HepG2 (cell line): ENCODE data around the gene AFF1. TPM values are rescaled to one million over a fixed set of nuclear protein-coding genes. Genes with fewer than 3 reads are reported as not detected.

Experiments used
- ATAC-seq: fragments of 200-7000 bp; cut with Tn5 transposase; 3 replicates; pipeline ENCODE4 v1.9.1; 2020; ENCODE audit warnings: mild to moderate bottlenecking, moderate library complexity
- BruUV-seq: library from RNA; stranded (reverse); fragments of 400-500 nt; replicated peaks from 2 replicates; lab custom pipeline; 2021; lab: Mats Ljungman, UMichigan
- CTCF ChIA-PET: fragments of 300-600 bp; formaldehyde crosslinking; extraction: SDS; loops from one replicate; lab custom pipeline; 2021; ENCODE audit warnings: low total read pairs, inconsistent platforms, low intra/inter-chr PET ratio; lab: Yijun Ruan, JAX
- POLR2A ChIA-PET: fragments of 350-600 bp; sonication (Branson Sonifier 250); formaldehyde crosslinking; loops from one replicate; lab custom pipeline; 2020; ENCODE audit warnings: antibody characterized with exemption, inconsistent platforms; lab: Yijun Ruan, JAX
- DNase-seq: peaks from one replicate; pipeline ENCODE4 v3.0.0-alpha.2; 2015; ENCODE audit warnings: low spot score
- FAIRE-seq: peaks from 3 replicates; lab custom pipeline; 2011; peaks lifted over from hg19 to GRCh38; lab: Jason Lieb, UNC
- H2AFZ ChIP-seq: one replicate; pipeline ENCODE4 v1.6.1; 2011; ENCODE audit warnings: low read length, inconsistent platforms
- H3K27ac ChIP-seq: fragments of 300-600 bp; 3 replicates; pipeline ENCODE4 v1.8.0; 2011; ENCODE audit warnings: mixed run types, mild to moderate bottlenecking, mixed read lengths, low read length, inconsistent platforms; ENCODE audit not compliant: insufficient read depth; ENCODE audit errors: extremely low read length
- H3K27me3 ChIP-seq, 2 experiments: fragments of 200-600 bp in 1 of 2; 2 replicates in 1 of 2; 3 replicates in 1 of 2; pipeline versions ENCODE4 v1.6.0 to v1.8.0; 2011; ENCODE audit warnings: low read length in 2 of 2, mild to moderate bottlenecking in 2 of 2, moderate library complexity in 2 of 2, inconsistent platforms in 1 of 2; ENCODE audit not compliant: insufficient read depth in 2 of 2, control insufficient read depth in 1 of 2
- H3K36me3 ChIP-seq, 2 experiments: fragments of 200-600 bp in 1 of 2; replicated peaks in 1 of 2; 2 replicates in 1 of 2; 3 replicates in 1 of 2; pipeline versions ENCODE4 v1.5.1 to v1.8.0; 2011; ENCODE audit warnings: low read length in 2 of 2, inconsistent platforms in 1 of 2; ENCODE audit not compliant: insufficient read depth in 2 of 2, control insufficient read depth in 1 of 2
- H3K4me1 ChIP-seq: 2 replicates; pipeline ENCODE4 v1.5.1; 2012; ENCODE audit warnings: low read length, inconsistent platforms; ENCODE audit not compliant: insufficient read depth
- H3K4me2 ChIP-seq: 2 replicates; pipeline ENCODE4 v1.6.0; 2011; ENCODE audit warnings: low read depth, low read length, inconsistent platforms
- H3K4me3 ChIP-seq, 3 experiments: fragments of 200-600 bp in 1 of 3; sonication (generic), shearing (Covaris generic) in 1 of 3; replicated peaks in 1 of 3; 2 replicates each; pipeline ENCODE4 v1.5.1; 2011 to 2016; ENCODE audit warnings: low read length in 3 of 3, inconsistent platforms in 2 of 3, low read depth in 2 of 3, mild to moderate bottlenecking in 2 of 3, control low read depth in 1 of 3, mixed read lengths in 1 of 3; ENCODE audit not compliant: insufficient read depth in 1 of 3
- H3K79me2 ChIP-seq: one replicate; pipeline ENCODE4 v1.6.1; 2011; ENCODE audit warnings: low read length, inconsistent platforms; ENCODE audit not compliant: insufficient read depth
- H3K9ac ChIP-seq: 2 replicates; pipeline ENCODE4 v1.6.0; 2011; ENCODE audit warnings: mild to moderate bottlenecking, low read depth, low read length, inconsistent platforms; ENCODE audit not compliant: insufficient read depth
- H3K9me3 ChIP-seq: 2 replicates; pipeline ENCODE4 v1.5.1; 2012; ENCODE audit warnings: mild to moderate bottlenecking, low read length
- H4K20me1 ChIP-seq: 2 replicates; pipeline ENCODE4 v1.6.0; 2011; ENCODE audit warnings: inconsistent platforms, mild to moderate bottlenecking, low read length, moderate library complexity; ENCODE audit not compliant: insufficient read depth
- CEBPG ChIP-seq: IDR thresholded peaks from 2 replicates; pipeline ENCODE4 v1.6.1; 2016
- DBP ChIP-seq: sonication (generic); formaldehyde crosslinking; IDR thresholded peaks from 2 replicates; pipeline ENCODE4 v1.4.0; 2020; ENCODE audit warnings: missing genetic modification reagents; ENCODE audit errors: not compliant biosample characterization
- E2F1 ChIP-seq: sonication (generic); formaldehyde crosslinking; IDR thresholded peaks from 2 replicates; pipeline ENCODE4 v1.5.0; 2020; ENCODE audit warnings: missing genetic modification reagents
- EP300 ChIP-seq, 3 experiments: sonication (generic) in 1 of 3; formaldehyde crosslinking in 1 of 3; IDR thresholded peaks; 2 replicates each; pipeline versions ENCODE4 v1.5.1 to v1.6.1; 2011 to 2020; ENCODE audit warnings: low read depth in 2 of 3, low read length in 2 of 3, borderline replicate concordance in 1 of 3, improper control_type of control experiment in 1 of 3, mild to moderate bottlenecking in 1 of 3, missing genetic modification reagents in 1 of 3, moderate library complexity in 1 of 3
- GTF2F1 ChIP-seq: fragments of 150-350 bp; IDR thresholded peaks from 2 replicates; pipeline ENCODE4 v1.6.1; 2014; ENCODE audit warnings: low read length
- NCOR1 ChIP-seq: fragments of 200-600 bp; sonication (generic); IDR thresholded peaks from 2 replicates; pipeline ENCODE4 v1.7.0; 2017; ENCODE audit warnings: antibody characterized with exemption, low read length, borderline replicate concordance
- PHF5A ChIP-seq: IDR thresholded peaks from one replicate; pipeline ENCODE4 v1.6.1; 2018; ENCODE audit warnings: low read depth, missing genetic modification reagents; ENCODE audit not compliant: unreplicated experiment
- ZNF143 ChIP-seq: sonication (generic); formaldehyde crosslinking; IDR thresholded peaks from 2 replicates; pipeline ENCODE4 v1.4.0; 2020; ENCODE audit warnings: missing genetic modification reagents
- ZNF501 ChIP-seq: sonication (generic); formaldehyde crosslinking; IDR thresholded peaks from 2 replicates; pipeline ENCODE4 v1.5.1; 2020; ENCODE audit warnings: mild to moderate bottlenecking, moderate library complexity, missing genetic modification reagents
- WGBS: methylation state at CpG from one replicate; pipeline ENCODE4 v1.1.6; 2017; ENCODE audit warnings: low lambda C conversion rate; 5-methylcytosine and 5-hydroxymethylcytosine counted together
- in situ Hi-C: cut with HindIII; loops from 2 replicates; pipeline ENCODE4 v1.10.0; 2017; ENCODE audit warnings: low pct_unique_long_range_greater_than_20kb; ENCODE audit not compliant: extremely low pct_ligation_motif_present
- intact Hi-C: fragments of 100-400 bp; cut with micrococcal nuclease; formaldehyde crosslinking; loops from one replicate; pipeline ENCODE4 v1.10.0; 2022; ENCODE audit not compliant: unreplicated experiment
- polyA plus RNA-seq, 8 experiments: library from polyadenylated mRNA; depleted of rRNA in 3 of 8; stranded (reverse) in 7 of 8; unstranded in 1 of 8; fragments of >200 nt; fragmentation: Illumina TruSeq in 4 of 8; extraction: Trizol in 4 of 8; gene quantifications; 2 replicates each; pipeline versions ENCODE4 v1.2.1 to v1.2.3, GENCODE V29; 2011 to 2016; ENCODE audit warnings: low read depth in 4 of 8, missing spikeins in 1 of 8, mixed read lengths in 1 of 8; ENCODE audit not compliant: insufficient read depth in 1 of 8
- total RNA-seq, 5 experiments: library from RNA; depleted of rRNA; stranded (reverse); fragments of >200 nt; fragmentation: Illumina TruSeq; extraction: Trizol; gene quantifications; 2 replicates each; pipeline ENCODE4 v1.2.3, GENCODE V29; 2016; ENCODE audit warnings: low read depth in 1 of 5

AFF1 gene
- total and polyA plus RNA-seq, 2 of the 13 experiments (the other 11 are each of a cell fraction or from before 2014, with no cell fraction given): 15.5 to 15.9 TPM

DNA sequence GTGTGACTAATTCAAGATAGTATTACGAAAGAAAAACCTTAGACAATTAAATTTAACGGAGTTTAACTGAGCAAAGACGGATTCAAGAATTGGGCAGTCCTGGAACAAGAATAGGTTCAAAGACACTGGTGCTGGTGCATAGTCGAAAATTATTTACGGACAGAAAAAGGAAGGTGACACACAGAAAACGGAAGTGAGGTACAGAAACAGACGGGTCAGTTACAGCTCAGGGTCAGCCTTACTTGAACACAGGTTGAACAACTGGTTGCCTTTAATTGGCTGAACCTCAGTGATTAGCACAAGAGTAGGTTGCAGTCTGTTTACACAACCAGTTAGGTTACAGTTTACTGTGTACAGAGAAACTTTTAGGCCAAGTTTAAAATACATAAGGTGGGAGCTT lies 254.1 kb downstream of the AFF1 start:
- H3K36me3 ChIP-seq: no peaks in the 10 kb centered on the region
- no TSS peak for BruUV-seq
- no peak overlapping the region for H3K9ac ChIP-seq
- in situ Hi-C loops (no loop called here), intact Hi-C loops (no loop called here)
- no peak for FAIRE-seq
- no peaks in the 10 kb centered on the region for H4K20me1 ChIP-seq
- no peak for DNase-seq
- ChIA-PET POLR2A (no interaction called here), CTCF (no interaction called here)
- H3K4me3 ChIP-seq: no peak overlapping the region
- no peak for ATAC-seq
- no peak overlapping the region for H3K27ac ChIP-seq
- H3K27me3 ChIP-seq: no peaks in the 10 kb centered on the region
- no peak overlapping the region for H2AFZ ChIP-seq
- no peak overlapping the region for H3K4me2 ChIP-seq
- H3K9me3 ChIP-seq: no peaks in the 10 kb centered on the region
- H3K79me2 ChIP-seq: no peaks in the 10 kb centered on the region
- TF ChIP-seq ZNF501 (CRISPR knock-in tag): no peak
- no peak for TF ChIP-seq DBP
- TF ChIP-seq EP300 (IDR thresholded peaks at IDR 0.05; ENCODE audit: low read depth in 2 of 2, low read length in 2 of 2): no peak
- no peak for TF ChIP-seq EP300 (CRISPR knock-in tag; IDR thresholded peaks at IDR 0.05; ENCODE audit: borderline replicate concordance)
- TF ChIP-seq ZNF143: no peak
- TF ChIP-seq NCOR1: no peak
- no peak for TF ChIP-seq E2F1 (CRISPR knock-in tag)
- TF ChIP-seq CEBPG: no peak
- no peak for TF ChIP-seq PHF5A (CRISPR knock-in tag)
- no peak for TF ChIP-seq GTF2F1
- H3K4me1 ChIP-seq: no peaks in the 10 kb centered on the region
- WGBS: 95% methylated on average over 7 of the region's 7 CpGs

Other genes starting within 250 kb of the AFF1 start
- gene SLC10A6, start 85.6 kb upstream of the AFF1 start, total RNA-seq (2016; rRNA removed; fragmentation: Illumina TruSeq; extraction: Trizol): not detected in 2 replicates
- gene SLC10A6, start 85.6 kb upstream of the AFF1 start, polyA plus RNA-seq (2011; rRNA removed): not detected in 2 replicates
- not detected in 2 replicates for gene C4orf36, start 42.6 kb upstream of the AFF1 start, total RNA-seq (2016; rRNA removed; fragmentation: Illumina TruSeq; extraction: Trizol)
- 0.25 and 0.63 TPM in 2 replicates for gene C4orf36, start 42.6 kb upstream of the AFF1 start, polyA plus RNA-seq (2011; rRNA removed)